NCI-H748 treated with DMSO at 0.1 percent for 48 hours (cell line): ENCODE measurements around the gene SLC30A5.
"Not testable (repeated sequence)": the region's sequence is repeated elsewhere in the genome, so short reads cannot be mapped to it uniquely, and the experiment has no call there.

Experiments used
- DNase-seq: peaks from one replicate; lab custom pipeline; 2025; lab: John Stamatoyannopoulos, UW

Gene SLC30A5

DNA sequence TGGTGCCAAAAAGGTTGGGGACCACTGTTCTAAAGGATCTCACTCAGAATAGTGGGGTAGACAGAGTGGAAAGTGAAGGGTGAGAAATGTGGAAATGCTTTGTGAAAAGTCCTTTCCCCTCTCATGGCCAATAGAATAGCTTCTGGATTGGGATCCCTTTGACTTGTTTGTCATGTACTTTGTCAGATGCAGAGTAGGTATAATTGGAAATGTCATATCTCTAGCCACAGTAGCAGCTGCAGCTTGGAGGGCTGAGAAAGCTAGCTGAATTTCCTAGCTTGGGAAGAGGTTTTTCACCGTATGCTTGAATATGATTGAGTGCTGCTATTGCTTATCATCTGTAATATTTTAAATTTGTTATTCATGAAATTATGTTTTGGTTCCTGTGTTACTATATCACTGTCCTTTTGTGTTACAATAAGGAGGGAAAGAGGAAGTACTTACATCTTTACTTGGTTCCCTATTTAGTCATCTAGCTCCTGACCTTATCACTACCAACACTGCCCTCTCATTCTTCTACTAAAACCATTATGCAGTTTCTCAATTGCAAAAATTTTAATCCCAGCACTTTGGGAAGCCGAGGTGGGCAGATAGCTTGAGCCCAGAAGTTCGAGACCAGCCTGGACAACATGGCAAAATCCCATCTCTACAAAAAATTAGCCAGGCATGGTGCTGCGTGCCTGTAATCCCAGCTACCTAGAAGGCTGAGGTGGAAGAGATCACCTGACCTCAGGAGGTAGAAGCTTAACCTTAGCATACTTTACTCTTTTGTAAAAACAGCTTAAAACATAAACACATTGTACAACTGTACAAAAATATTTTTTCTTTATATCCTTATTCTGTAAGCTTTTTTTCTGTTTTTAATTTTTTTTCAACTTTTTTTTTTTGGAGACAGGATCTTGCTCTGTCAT, 12.4 kb downstream of the SLC30A5 start:
- DNase-seq: no peak

DNA sequence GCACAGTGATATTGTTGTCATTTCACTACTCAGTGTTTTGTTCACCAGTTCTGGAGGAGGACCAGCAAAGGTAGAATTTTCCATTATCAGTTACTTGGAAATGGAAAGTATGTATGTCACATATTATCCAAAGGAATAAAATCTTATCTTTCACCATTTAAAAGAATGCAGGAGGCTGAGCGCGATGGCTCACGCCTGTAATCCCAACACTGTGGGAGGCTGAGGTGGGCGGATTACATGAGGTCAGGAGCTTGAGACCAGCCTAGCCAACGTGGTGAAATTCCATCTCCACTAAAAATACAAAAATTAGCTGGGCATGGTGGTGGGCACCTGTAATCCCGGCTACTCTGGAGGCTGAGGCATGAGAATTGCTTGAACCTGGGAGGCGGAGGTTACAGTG, 14.6 kb downstream of the SLC30A5 start:
- DNase-seq: not testable (repeated sequence)

DNA sequence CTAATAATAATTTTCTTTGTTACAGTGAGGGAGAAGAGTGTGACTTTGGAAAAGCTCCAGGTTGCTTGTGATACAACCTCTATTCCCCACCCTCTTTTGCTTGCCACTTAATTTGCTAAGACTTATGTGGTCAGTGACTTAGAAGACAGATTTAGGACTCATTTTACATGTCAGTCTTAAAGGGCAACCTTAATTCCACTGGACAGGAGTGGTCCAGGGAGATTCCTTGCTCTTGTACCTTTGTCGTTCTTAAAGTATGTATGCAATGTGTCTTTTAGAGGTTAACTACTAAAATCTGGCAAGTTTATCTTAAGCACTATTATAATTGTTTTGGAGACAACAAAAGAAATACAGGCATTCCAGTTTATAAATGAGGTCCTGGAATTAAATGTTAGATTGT, 20.0 kb downstream of the SLC30A5 start:
- no peak for DNase-seq

DNA sequence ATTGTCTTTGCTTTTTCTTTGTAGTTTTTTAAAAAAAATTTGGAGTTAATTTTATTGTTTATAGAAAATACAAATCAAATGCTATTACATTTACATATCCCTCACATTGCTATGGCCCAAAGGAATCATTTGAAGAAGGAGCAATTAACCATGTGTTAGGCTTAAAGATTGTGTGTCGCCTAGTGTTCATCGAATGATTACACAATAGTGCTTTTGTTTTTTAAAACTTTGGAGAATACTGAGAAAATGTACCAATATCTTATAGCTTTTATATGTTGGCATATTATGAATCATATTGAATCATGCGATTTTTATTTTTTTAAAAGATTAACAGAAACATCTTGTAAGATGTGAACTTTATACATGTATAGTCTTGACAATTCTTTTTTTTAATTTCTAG, 21.7 kb downstream of the SLC30A5 start:
- DNase-seq: no peak

DNA sequence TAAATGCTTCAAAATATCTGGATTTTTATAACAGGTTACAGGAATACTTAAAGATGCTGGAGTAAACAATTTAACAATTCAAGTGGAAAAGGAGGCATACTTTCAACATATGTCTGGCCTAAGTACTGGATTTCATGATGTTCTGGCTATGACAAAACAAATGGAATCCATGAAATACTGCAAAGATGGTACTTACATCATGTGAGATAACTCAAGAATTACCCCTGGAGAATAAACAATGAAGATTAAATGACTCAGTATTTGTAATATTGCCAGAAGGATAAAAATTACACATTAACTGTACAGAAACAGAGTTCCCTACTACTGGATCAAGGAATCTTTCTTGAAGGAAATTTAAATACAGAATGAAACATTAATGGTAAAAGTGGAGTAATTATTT, 35.6 kb downstream of the SLC30A5 start:
- no peak for DNase-seq

DNA sequence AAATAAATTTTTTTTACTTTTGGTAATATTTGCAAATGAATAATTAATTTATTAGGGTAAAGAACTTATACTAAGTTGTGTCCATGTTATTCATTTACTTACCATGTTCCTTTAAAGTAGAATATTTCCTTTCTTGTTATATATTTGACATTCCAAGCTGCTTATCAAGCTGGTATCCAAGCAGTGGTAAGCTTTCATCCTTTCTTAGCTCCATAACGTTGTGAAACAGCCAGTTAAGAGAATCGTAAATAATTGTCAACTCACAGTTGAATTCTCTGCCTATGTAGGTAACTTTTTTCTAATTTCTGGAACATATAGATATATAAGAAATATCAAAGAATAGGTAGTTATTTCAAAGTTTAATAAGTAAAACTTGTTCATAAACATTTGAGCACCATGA, 36.4 kb downstream of the SLC30A5 start:
- DNase-seq: no peak

DNA sequence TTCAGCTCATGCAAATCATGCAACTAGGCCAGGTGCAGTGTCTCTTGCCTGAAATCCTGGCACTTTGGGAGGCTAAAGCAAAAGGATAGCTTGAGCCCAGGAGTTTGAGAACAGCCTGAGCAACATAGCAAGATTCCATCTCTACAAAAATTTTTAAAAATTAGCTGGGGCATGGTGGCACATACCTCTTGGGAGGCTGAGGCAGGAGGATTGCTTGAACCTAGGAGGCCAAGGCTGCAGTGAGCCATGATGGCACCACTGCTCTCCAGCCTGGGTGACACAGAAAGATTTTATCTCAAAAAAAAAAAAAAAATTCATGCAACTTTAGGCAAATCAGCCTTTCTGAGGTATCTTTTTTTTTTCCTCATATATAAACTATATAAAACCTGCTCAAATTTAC, 37.5 kb downstream of the SLC30A5 start:
- no peak for DNase-seq

DNA sequence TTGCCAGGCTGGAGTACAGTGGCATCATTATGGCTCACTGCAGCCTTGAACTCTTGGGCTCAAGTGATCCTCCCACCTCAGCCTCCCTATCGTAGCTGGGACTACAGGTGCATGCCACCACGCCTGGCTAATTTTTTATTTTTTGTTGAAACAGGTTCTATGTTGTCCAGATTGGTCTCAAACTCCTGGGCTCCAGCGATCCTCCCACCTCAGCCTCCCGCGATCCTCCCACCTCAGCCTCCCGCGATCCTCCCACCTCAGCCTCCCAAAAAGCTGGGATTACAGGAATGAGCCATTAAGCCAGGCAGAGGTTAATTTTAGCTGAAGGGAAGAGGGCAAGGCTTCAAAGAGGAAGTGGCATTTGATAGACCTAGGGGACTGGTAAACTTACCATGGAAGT, 40.3 kb downstream of the SLC30A5 start:
- no peak for DNase-seq

DNA sequence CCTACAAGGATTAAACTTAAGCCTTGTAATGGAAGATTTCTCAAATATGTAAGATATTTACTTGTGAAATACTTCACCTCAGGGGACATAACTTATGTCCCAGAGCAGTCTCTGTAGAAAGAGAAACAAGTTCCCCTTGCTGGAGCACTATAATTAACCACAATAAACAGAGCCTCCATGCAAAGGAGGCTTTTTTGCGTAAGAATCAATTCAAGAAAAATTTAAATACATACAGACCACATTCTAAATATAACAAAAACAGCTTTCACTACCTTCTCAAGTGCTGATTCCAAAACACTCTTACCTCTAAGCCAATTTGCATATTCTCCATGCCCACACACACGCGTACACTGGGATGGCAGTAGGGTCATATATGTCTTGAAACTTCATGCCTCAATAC, 42.5 kb downstream of the SLC30A5 start:
- DNase-seq: no peak

DNA sequence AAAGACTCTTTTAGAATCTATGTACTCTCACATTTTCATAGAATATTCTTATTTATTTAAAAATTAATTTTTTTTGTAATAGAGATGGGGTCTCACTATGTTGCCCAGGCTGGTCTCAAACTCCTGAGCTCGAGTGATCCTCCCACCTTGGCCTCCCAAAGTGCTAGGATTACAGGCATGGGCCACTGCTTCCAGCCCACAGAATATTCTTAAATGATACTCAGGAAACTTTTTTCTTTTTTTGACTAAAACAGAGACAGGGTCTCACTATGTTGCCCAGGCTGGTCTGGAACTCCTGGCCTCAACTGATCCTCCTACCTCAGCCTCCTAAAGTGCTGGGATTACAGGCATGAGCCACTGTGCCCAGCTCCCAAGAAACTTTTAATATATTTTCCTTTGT, 43.4 kb downstream of the SLC30A5 start:
- not testable (repeated sequence) for DNase-seq

DNA sequence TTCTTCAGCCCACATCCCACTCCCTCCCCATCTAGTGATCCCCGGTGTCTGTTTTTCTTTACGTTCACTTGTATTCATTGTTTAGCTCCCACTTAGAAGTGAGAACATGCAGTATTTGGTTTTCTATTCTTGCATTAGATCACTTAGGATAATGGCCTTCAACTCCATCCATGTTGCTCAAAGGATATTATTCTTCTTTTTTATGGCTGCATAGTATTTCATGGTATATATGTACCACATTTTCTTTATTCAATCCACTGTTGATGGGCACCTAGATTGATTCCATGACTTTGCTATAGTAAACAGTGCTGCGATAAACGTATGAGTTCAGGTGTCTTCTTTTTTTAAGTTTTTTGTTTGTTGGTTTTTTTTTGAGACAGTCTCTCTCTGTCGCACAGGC, 44.0 kb downstream of the SLC30A5 start:
- DNase-seq: no peak

DNA sequence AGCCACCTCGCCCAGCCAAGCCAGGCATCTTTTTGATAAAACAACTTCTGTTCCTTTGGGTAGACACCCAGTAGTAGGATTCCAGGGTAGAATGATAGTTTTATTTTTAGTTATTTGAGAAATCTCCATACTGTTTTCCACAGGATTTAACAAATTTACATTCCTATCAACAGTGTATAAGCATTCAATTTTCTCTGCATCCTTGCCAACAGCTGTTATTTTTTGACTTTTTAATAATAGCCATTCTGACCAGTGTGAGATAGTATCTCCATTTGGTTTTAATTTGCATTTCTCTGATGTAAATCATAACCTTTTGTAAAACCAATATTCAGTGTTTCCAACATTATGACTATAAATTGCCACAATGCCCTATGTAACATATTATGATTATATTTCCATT, 45.0 kb downstream of the SLC30A5 start:
- DNase-seq: no peak

DNA sequence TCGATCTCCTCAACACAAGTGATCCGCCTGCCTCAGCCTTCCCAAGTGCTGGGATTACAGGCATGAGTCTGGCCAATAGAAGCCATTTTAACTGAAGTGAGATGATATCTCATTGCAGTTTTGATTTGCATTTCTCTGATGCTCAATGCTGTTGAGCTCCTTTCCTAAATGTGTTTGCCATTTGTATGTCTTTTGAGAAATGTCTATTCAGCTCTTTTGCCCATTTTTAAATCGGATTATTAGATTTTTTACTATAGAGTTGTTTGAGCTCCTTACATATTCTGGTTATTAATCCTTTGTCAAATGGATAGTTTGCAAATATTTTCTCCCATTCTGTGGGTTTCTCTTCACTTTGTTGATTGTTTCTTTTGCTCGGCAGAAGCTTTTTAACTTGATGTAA, 46.4 kb downstream of the SLC30A5 start:
- DNase-seq: not testable (repeated sequence)

DNA sequence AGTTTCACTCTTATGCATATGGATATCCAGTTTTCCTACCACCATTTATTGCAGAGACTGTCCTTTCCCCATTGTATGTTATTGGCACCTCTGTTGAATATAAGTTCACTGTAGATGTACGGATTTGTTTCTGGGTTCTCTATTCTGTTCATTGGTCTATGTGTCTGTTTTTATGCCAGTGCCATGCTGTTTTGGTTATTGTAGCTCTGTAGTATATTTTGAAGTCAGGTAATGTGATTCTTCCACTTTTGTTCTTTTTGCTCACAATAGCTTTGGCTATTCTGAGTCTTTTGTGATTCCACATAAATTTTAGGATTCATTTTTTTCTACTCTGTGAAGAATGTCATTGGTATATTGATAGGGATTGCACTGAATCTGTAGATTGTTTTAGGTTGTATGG, 47.0 kb downstream of the SLC30A5 start:
- no peak for DNase-seq

DNA sequence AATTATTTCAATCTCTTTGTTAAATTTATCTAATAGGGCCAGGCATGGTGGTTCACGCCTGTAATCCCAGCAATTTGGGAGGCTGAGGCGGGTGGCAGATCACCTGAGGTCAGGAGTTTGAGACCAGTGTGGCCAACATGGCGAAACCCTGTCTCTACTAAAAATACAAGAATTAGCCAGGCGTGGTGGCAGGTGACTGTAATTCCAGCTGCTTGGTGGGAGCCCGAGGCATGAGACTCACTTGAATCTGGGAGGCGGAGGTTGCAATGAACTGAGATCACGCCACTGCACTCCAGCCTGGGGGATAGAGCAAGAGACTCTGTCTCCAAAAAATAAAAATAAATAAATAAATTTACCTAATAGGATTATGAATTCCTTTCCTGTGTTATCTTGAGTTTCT, 54.8 kb downstream of the SLC30A5 start:
- DNase-seq: not testable (repeated sequence)

DNA sequence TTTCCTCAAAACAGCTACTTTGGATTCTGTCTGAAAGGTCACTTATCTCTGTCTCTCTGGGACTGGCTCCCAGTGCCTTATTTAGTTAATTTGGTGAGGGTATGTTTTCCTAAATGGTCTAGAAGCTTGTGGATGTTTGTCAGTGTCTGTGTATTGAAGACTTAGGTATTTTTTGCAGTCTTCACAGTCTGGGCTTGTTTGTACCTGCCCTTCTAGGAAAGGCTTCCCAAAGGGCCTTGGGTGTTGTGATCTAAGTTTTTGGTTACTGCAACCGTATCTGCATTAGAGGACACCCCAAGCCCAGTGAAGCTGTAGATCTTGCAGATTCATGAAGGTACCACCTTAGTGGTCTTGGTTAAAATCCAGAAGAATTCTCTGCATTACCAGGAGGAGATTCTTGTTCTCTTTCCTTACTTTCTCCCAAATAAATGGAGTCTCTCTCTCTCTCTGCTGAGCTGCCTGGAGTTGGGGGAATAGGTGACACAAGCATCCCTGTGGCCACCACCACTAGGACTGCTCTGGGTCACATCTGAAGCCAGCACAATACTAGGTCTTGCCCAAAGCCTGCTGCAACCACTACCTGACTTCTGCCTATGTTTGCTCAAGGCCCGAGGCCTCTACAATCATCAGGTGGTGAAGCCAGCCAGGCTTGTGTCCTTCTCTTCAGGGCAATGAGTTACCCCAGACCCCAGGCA, 55.3 kb downstream of the SLC30A5 start:
- DNase-seq: no peak

DNA sequence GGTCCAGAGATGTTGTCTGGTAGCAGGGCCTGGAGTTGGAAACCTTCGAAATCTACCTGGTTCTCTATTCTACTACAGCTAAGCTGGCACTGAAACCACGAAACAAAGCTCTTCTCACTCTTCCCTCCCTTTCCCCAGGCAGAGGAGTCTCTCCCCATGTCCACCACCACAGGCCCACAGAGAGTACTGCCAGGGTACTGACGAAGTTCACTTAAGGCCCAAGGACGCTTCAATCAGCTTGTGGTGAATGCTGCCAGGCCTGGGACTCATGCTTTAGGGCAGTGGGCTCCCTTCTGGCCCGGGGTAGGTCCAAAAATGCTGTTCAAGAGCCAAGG, 55.8 kb downstream of the SLC30A5 start:
- DNase-seq: no peak

DNA sequence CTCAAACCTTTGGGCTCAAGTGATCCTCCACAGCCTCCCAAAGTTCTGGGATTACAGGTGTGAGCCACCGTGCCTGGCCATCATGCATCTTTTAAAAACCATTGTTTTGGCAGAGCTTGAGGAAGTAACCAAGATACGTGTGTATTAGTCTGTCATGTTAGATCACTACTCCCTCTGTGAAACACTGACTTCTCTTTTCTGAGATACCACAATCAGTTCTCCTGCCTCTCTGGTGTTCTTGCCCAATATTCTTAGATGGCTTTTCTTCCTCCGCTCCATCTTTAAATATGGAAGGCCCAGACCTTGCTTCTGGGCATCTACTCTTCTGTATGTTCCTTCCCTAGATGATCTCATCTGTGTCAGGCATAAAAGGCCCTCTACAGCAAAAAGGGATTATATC, 58.9 kb downstream of the SLC30A5 start:
- no peak for DNase-seq

DNA sequence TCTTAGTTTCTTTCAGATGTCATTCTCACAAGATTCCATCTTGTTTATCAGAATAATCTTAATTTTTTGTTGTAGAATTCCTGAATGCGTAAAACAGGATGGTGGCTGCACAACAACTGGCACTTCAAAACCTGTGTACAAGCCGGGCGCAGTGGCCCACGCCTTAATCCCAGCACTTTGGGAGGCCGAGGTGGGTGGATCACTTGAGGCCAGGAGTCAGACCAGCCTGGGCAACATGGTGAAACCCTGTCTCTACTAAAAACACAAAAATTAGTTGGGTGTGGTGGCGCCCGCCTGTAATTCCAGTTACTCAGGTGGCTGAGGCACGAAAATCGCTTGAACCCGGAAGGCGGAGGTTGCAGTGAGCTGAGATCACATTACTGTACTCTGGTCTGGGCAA, 62.6 kb downstream of the SLC30A5 start:
- no peak for DNase-seq

DNA sequence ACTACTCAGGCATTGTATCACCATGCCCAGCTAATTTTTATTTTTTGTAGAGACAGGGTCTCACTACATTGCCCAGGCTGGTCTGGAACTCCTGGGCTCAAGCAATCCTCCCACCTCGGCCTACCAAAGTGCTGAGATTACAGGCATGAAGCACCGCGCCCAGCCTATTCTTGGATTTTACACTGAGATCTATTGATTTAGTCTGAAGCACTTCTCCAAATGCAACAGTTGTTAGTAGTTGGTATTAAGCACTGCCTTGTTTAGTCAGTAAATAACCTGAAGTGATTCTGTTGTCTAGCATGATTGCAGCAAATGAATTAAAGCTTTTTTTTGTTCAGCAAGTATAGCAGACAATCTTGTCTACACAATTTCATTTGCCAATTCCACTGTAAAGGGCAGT, 64.2 kb downstream of the SLC30A5 start:
- no peak for DNase-seq

DNA sequence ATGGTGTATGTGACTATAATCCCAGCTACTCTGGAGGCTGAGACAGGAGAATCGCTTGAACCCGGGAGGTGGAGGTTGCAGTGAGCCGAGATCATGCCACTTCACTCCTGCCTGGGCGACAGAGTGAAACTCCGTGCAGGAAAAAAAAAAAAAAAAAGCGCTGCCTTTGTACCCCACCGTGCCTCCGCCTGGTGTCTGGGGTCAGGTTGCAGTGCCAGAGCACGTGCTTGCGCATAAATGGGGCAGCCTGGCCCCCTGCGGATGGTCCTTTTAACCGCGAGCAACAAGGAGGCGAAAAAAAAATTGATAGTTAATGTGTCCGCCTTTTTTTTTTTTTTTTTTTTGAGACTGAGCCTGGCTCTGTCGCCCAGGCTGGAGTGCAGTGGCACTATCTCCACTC, 66.8 kb downstream of the SLC30A5 start:
- DNase-seq: no peak

DNA sequence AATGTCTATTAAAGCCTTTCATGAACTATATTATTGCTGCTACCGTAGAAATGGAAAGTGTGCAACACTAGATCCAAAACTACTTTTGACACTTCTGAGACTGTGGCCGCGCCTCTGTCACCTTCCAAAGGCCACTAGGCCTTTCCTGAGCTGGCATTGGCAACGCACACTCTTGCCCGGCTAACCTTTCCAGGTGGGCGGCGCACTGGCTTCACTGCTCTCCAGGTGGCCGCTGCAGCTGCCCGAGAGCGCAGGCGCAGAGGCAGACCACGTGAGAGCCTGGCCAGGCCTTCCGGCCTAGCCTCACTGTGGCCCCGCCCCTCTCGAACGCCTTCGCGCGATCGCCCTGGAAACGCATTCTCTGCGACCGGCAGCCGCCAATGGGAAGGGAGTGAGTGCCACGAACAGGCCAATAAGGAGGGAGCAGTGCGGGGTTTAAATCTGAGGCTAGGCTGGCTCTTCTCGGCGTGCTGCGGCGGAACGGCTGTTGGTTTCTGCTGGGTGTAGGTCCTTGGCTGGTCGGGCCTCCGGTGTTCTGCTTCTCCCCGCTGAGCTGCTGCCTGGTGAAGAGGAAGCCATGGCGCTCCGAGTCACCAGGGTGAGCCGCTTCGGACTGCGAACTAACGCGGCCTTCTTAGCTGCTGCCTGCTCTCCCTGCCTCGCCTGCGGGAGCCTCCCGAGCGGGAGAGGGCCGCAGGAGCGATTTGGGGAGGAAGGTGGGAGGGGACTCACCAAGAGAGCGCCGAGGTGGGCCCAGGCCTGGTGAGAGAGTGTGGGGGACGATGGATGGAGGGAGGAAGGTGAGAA, 73.1 kb downstream of the SLC30A5 start, which contains the start of gene CCNB1:
CCNB1 (plus strand) TSS at position 465 of the 807 bp plus-strand sequence; CDS start at position 578, 113 bp downstream.
- peak; percentile 98 for DNase-seq

DNA sequence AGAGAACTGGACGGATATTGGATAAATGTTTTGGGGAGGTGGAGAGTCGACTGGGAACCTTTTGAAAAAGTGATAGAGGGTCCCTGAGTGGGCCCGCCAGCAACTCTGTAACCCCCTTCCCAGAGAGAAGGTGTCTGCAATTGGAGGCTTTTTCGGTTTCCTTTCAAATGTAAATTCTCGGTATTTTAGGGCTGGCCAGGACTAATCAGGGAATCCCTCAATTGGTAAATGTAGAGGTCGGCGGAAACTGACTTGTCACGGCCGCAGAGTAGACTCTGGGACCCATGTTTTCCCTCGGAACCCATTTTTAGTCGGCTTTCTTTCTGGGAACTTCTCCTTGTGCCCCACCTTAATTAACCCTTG, 73.7 kb downstream of the SLC30A5 start:
- no peak for DNase-seq
